GM21360 (cell line): ENCODE data around the gene STAB1.
"Not testable (repeated sequence)": the region's sequence is repeated elsewhere in the genome, so short reads cannot be mapped to it uniquely, and the experiment has no call there.

ENCODE experiments used
- ATAC-seq: cut with Tn5 transposase; IDR thresholded peaks from one replicate; pipeline ENCODE4 v1.9.1; 2021; ENCODE audit warnings: mild to moderate bottlenecking, moderate library complexity; ENCODE audit not compliant: unreplicated experiment

Gene STAB1

GRCh38 chr3:52521881-52522650 lies 26.9 kb downstream of the STAB1 start:
- no peak for ATAC-seq

- ATAC-seq: no peak
Measured at GRCh38 chr3:52522651-52523251, 27.6 kb downstream of the STAB1 start.

GRCh38 chr3:52523386-52524257 lies 28.5 kb downstream of the STAB1 start:
- ATAC-seq: no peak

GRCh38 chr3:52524258-52524751 lies 29.2 kb downstream of the STAB1 start:
- no peak for ATAC-seq

GRCh38 chr3:52524752-52525679 lies 29.9 kb downstream of the STAB1 start:
- no peak for ATAC-seq

GRCh38 chr3:52525680-52526561 lies 30.8 kb downstream of the STAB1 start:
- ATAC-seq: no peak

- ATAC-seq: not testable (repeated sequence)
Measured at GRCh38 chr3:52526671-52527038, 31.5 kb downstream of the STAB1 start.

GRCh38 chr3:52527039-52527731 lies 32.0 kb downstream of the STAB1 start:
- no peak for ATAC-seq

GRCh38 chr3:52527732-52528585 lies 32.8 kb downstream of the STAB1 start:
- ATAC-seq: no peak

GRCh38 chr3:52528586-52529375 lies 33.6 kb downstream of the STAB1 start:
- ATAC-seq: no peak

- no peak for ATAC-seq
Measured at GRCh38 chr3:52529376-52530333, 34.5 kb downstream of the STAB1 start.

- no peak for ATAC-seq
Measured at GRCh38 chr3:52530918-52531826, 36.0 kb downstream of the STAB1 start.

GRCh38 chr3:52531860-52532516 lies 36.9 kb downstream of the STAB1 start:
- ATAC-seq: no peak

GRCh38 chr3:52532517-52532837 lies 37.3 kb downstream of the STAB1 start:
- ATAC-seq: no peak
